ENCODE measurements around the gene CDH3.
"Not testable (repeated sequence)": the region's sequence is repeated elsewhere in the genome, so short reads cannot be mapped to it uniquely, and the experiment has no call there.

CDH3 gene

DNA sequence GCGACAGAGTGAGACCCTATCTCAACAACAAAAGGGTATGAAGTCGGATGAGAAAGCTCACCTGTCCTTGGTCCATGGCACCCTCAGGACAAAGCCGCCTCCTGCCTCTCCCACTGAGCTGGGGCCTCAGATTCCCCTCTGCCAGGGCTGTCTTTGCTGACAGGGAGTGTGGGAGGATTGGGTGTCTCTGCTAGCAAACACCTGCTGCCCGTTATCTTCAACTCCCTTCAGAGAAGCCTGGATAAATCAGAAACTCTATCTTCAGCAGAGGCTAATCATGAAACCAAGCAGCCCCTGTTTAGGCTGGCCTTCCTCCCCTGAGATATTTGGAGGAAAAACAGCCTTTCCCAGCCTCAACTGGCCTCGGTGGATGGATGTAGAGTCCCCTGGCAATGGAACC, 55.7 kb downstream of the CDH3 start:
- no peak for DNase-seq

GRCh38 chr16:68704232-68704867, 59.2 kb downstream of the CDH3 start:
- DNase-seq, result peak in 55 of 56 donors; percentile 4 to 89 (median 65)

DNA sequence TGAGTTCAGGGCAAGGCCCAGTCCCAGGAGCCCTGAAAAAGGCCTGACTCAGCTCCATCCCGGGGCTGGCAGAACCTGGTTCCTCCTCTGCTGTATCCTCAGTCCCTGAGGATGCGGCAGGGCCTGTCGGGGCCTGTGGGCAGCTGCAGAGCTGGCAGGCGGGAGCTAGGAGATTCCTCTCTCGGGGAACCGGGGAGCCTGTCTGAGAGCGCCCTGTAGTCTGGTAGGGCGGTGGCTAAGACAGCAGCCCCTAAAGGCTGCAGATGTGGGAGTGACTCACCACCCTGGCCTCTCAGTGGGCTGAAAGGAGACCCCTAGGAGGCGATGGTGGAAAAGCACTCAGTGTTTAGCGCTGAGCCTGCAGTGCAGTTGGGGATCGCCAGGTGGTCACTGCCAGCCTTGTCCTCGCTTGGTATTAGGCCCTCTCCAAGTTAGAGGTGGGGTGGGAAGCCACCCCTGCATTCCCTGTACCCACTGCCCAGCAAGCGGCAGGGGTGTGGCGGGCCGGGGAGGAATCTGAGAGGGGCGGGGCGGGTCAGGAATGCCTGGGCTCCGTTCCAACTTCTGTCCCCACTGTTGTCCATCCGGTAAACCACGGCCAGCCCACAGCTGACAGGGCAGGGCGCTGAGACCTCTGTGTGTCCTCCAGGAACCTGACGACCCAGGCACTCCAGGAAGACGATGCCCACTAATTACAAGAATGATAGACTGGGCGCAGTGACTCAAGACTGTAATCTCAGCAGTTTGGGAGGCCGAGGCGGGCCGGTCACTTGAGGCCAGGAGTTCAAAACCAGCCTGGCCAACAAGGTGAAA, 62.4 kb downstream of the CDH3 start:
- no peak for DNase-seq

DNA sequence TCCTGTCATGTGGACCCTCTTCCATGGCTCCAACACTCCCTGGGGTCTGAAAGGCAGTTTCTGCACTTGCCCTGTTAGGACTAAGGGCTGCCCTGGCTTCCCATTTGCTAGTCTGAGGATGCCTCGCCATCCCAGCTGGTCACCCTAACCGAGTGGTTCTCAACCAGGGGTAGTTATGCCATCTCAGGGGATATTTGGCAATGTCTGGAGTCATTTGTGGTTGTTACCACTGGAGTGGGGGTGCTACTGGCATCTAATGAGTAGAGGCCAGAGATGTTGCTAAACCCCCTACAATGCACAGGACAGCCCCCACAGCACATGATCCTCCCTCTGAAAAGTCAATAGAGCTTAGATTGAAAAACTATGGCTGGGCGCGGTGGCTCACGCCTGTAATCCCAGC, 65.1 kb downstream of the CDH3 start:
- DNase-seq, result no peak

- peak in 2 of 56 donors; percentile 2 to 16 for DNase-seq
These were observed 66.5 kb downstream of the CDH3 start for GRCh38 chr16:68711421-68712139.

- no peak for DNase-seq
These were observed 68.3 kb downstream of the CDH3 start for GRCh38 chr16:68713361-68713760.

DNA sequence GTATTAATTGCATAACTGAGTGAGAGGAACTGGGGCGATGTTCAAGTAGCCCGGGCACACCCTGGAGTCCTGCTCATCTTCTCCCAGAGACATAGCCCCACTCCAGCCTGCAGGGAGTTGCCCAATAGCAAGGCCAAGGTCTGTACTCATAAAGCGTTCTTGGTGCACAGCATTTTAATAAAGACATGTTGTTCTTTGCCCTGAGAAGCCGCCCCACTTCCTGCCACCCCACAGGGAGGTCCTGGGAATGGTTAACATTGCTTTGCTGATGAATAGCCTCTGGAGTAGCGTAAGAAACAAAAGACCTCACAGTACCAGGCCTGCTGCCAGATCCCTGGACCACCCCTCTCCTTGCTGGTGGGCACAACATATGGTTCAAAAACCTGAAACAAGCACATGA, 70.4 kb downstream of the CDH3 start:
- DNase-seq, result no peak

GRCh38 chr16:68716516-68716915, 71.4 kb downstream of the CDH3 start:
- not testable (repeated sequence) for DNase-seq

DNA sequence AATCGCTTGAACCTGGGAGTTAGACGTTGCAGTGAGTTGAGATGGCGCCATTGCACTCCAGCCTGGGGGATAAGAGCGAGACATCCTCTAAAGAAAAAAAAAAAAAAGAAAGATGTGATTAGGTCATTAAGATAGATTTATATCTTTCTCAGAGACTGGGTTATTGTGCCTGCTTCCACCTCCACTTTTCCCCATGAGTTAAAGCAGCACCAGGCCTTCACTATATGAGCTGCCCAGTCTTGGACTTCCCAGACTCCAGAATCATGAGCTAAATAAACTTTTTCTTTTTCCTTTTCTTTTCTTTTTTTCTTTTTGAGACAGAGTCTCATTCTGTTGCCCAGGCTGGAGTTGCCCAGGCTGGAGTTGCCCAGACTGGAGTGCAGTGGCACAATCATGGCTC, 72.6 kb downstream of the CDH3 start:
- no peak for DNase-seq

DNA sequence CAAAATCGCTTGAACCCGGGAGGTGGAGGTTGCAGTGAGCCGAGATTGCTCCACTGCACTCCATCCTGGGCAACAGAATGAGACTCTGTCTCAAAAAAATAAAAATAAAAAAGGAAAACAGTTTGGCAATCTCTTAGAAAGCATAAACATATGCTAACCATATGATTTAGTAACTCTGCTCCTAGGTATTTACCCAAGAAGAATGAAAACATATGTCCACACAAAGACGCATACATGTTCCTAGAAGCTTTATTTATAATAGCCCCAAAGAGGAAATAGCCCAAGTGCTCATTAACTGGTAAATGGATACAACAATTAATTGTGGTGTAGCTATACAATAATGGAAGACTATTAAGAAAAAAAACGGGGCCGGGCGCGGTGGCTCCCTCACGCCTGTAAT, 73.5 kb downstream of the CDH3 start:
- DNase-seq, result no peak

GRCh38 chr16:68719993-68720489, 74.9 kb downstream of the CDH3 start:
- no peak for DNase-seq

GRCh38 chr16:68722119-68723024, 77.3 kb downstream of the CDH3 start:
- DNase-seq, result no peak

DNA sequence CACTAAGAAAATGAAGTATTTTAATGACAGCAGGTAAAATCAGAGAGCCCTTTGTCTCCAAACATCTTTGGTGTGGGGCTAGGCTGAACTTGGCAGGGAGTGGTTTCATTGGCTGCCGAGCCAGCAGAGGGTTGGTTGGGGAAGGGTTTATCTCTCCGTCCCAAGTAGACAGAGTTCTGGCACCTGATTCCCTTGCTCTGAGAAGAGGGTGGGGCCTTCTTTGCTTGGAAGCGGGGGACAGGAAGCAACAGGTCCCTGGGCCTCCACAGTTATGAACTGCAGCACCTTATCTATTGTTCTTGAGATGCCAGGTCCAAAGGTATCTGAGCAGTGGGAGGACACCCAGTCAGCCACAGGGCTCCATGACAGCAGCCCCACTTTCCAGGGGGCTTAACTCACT, 79.7 kb downstream of the CDH3 start:
- no peak for DNase-seq

DNA sequence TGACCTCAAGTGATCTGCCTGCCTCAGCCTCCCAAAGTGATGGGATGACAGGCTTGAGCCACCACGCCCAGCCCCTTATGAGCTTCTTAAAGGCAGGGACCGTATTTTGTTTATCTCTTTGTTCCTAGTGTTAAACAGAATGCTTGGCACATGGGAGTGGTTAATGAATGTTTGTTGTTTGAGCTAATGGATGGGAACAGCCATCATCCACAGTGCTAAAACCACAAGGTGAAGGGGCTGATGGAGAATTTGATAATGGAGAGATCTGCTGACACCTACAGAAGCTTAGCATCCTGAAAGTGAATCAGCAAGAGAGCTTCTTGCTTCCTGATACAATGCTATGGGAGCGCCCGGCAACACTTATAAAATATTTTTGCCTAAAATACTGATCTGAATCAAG, 83.4 kb downstream of the CDH3 start:
- DNase-seq, result no peak

GRCh38 chr16:68731637-68732036, 86.5 kb downstream of the CDH3 start:
- no peak for DNase-seq

- DNase-seq, result no peak
These were observed 87.1 kb downstream of the CDH3 start for GRCh38 chr16:68732042-68732680.

- no peak for DNase-seq
These were observed 87.8 kb downstream of the CDH3 start for GRCh38 chr16:68732741-68733399.

- no peak for DNase-seq
These were observed 88.5 kb downstream of the CDH3 start for GRCh38 chr16:68733570-68733969.

DNA sequence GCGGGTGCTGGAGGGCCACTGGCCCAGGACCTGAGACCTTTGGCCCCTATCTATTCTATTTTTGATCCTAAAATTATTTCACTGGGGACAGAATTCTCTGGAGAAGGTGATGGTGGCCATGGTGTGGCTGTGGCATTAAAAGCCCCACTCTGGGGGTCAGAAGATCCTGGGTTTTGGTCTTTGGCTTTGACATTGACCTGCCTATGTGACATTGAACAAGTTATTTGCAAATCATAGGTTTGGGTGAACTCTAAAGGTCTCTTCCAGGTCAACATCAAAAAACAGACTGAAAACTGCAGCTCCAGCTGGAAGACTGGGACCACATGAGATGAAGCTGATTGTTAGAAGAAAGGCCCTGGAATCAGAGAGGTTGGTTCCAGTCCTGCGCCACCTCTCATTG, 89.7 kb downstream of the CDH3 start:
- no peak for DNase-seq

GRCh38 chr16:68736561-68736960, 91.5 kb downstream of the CDH3 start:
- no peak for DNase-seq
